HG02885 (cell line): ENCODE results near the gene HBB.
A peak's percentile ranks its signal among the peaks of the same experiment; 100 is the strongest.
"Not testable (repeated sequence)": the region's sequence is repeated elsewhere in the genome, so short reads cannot be mapped to it uniquely, and the experiment has no call there.

Source experiments
- ATAC-seq: cut with Tn5 transposase; IDR thresholded peaks from one replicate; pipeline ENCODE4 v1.9.1; 2021; ENCODE audit warnings: mild to moderate bottlenecking; ENCODE audit not compliant: unreplicated experiment, poor library complexity

Gene HBB

GRCh38 chr11:5248498-5248897 lies 21.6 kb upstream of the HBB start:
- ATAC-seq = not testable (repeated sequence)

GRCh38 chr11:5247472-5248192 lies 20.8 kb upstream of the HBB start:
- no peak for ATAC-seq

GRCh38 chr11:5246772-5247471 lies 20.1 kb upstream of the HBB start:
- no peak for ATAC-seq

- no peak for ATAC-seq
Observed at GRCh38 chr11:5245155-5245554, 18.3 kb upstream of the HBB start.

- ATAC-seq = no peak
Observed at GRCh38 chr11:5243816-5244180, 16.9 kb upstream of the HBB start.

GRCh38 chr11:5242933-5243815 lies 16.3 kb upstream of the HBB start:
- peak; percentile 53 for ATAC-seq

GRCh38 chr11:5242208-5242607 lies 15.3 kb upstream of the HBB start:
- no peak for ATAC-seq

GRCh38 chr11:5241458-5241857 lies 14.6 kb upstream of the HBB start:
- no peak for ATAC-seq

GRCh38 chr11:5240458-5240857 lies 13.6 kb upstream of the HBB start:
- no peak for ATAC-seq

- ATAC-seq = no peak
Observed at GRCh38 chr11:5240056-5240455, 13.2 kb upstream of the HBB start.

GRCh38 chr11:5239046-5239445 lies 12.2 kb upstream of the HBB start:
- no peak for ATAC-seq

- ATAC-seq = no peak
Observed at GRCh38 chr11:5238486-5238885, 11.6 kb upstream of the HBB start.

GRCh38 chr11:5237420-5237819 lies 10.5 kb upstream of the HBB start:
- ATAC-seq = no peak

- no peak for ATAC-seq
Observed at GRCh38 chr11:5235364-5236095, 8.7 kb upstream of the HBB start.

GRCh38 chr11:5234381-5234834 lies 7.5 kb upstream of the HBB start, which contains the start of gene HBD:
TSS of gene HBD (minus strand) at chr11:5234483. CDS start at chr11:5234433, 50 bp downstream.
- ATAC-seq = peak; percentile 66

GRCh38 chr11:5233307-5233706 lies 6.4 kb upstream of the HBB start:
- ATAC-seq = no peak

- no peak for ATAC-seq
Observed at GRCh38 chr11:5232821-5233220, 6.0 kb upstream of the HBB start.

GRCh38 chr11:5232176-5232575 lies 5.3 kb upstream of the HBB start:
- no peak for ATAC-seq

- ATAC-seq = no peak
Observed at GRCh38 chr11:5231111-5231510, 4.2 kb upstream of the HBB start.

- ATAC-seq = no peak
Observed at GRCh38 chr11:5230266-5230665, 3.4 kb upstream of the HBB start.
